GM10847 (cell line): ENCODE results near the gene ZNF710.

ENCODE experiments used
- POLR2A ChIP-seq: IDR thresholded peaks from 2 replicates; pipeline ENCODE4 v1.6.1; 2011; ENCODE audit not compliant: insufficient read length; ENCODE audit errors: extremely low read depth

The ZNF710 gene

DNA sequence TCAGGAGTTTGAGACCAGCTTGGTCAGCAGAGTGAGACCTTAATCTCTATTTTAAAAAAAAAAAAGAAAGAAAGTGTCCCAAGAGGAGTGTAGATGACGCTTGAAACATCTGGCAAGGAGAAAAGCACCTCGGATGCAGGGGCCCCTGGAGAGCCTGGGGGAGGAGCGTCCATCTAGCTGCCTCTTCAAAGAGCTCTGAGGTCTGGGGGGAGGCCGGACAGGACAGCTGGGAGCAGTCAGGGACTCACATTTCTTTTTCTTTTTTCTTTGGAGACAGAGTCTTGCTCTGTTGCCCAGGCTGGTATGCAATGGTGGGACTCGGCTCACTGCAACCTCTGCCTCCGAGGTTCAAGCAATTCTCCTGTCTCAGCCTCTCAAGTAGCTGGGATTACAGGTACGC lies 104.4 kb downstream of the ZNF710 start:
- no peak for TF ChIP-seq POLR2A

DNA sequence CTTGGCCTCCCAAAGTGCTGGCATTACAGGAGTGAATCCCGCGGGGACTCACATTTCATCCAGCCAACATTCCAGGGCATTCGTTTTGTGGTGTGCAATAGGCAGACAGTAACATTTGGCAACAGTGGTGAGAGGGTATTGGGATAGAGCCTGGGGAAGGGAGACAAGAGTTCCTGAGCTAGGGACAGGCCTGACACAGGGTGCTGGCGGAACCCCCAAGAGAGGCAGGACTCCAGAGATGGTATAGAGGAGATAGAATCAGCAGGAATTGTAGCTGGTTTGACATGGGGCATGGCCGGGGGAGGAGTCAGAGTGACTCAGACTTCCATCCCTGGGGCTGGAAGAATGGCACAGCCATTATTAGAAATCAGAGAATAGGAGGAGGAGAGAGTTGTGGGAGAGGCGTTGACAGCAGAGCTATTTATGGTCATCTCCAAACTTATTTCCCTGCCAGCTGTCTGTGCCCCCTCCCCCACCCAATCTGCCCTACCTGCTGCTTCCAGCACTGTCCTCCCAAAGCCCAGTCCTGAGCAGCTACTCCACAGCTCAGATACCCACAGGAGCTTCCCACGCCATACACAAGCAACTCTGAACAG lies 105.5 kb downstream of the ZNF710 start:
- no peak for TF ChIP-seq POLR2A

DNA sequence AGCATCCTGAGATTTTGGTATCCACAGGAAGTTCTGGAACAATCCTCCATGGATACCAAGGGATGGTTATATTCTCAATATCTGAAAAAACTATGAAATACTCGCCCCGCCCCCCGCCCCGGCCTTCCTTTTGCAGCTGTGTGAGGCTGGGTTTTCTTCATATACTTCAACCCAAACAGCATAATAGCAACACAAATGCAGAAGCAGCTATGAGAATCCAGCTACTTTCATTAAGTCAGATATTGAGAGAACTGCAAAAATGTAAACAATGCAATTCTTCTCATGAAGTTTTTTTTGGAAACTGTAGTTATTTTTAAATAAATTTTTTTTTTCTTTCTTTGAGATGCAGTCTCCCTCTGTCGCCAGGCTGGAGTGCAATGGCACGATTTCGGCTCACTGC lies 112.0 kb downstream of the ZNF710 start:
- no peak for TF ChIP-seq POLR2A

DNA sequence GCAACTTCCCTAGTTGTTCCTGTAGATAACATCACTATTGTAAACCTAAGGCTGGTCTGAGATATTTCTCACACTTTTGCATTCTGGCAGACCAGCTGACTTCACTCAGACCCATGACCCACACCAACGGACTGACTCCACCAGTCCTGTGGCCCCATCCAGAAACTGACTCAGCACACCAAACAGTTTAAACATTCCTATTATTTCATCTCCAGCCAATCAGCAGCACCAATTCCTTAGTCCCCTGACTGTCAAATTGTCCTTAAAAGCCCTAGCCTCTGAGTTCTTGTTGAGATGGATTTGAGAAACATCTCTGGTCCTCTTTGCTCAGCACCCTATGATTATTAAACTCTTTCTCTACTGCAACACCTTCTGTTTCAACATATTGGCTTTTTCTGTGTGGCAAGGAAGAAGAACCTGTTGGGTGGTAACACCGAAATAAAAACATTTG lies 113.4 kb downstream of the ZNF710 start:
- no peak for TF ChIP-seq POLR2A

DNA sequence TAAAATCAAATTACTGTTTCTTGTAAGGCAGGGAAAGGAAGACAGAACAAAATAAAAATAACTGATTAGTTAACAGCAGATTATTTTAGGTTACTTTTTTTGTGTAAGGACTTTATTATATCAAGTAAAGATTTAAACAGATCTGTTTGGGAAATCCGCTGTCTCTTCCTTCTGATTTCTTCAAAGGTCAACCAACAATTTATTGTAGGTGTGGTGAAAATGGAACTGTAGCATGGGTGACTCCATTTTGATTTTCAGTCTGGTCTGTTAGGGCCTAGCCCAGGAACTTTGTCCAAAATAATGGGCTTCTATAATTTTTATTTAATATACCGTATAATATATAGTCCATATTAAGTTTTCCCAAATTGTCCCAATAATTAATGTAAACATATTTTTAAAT lies 114.7 kb downstream of the ZNF710 start:
- no peak for TF ChIP-seq POLR2A

DNA sequence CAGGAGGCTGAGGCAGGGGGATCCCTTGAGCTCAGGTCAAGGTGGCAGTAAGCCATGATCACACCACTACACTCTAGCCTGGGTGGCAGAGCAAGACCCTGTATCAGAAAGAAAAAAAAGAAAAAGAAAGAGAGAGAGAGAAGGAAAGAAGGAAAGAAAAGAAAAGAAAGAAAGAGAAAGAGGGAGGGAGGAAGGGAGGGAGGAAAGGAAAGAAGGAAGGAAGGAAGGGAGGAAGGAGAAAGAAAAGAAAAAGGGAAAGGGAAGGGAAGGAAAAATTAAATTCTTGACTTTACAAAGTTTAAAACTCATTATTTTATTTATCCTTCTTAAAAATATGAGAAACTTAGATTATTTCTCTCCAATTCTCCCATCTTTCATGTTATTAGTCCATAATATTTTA lies 118.2 kb downstream of the ZNF710 start:
- TF ChIP-seq POLR2A: no peak

DNA sequence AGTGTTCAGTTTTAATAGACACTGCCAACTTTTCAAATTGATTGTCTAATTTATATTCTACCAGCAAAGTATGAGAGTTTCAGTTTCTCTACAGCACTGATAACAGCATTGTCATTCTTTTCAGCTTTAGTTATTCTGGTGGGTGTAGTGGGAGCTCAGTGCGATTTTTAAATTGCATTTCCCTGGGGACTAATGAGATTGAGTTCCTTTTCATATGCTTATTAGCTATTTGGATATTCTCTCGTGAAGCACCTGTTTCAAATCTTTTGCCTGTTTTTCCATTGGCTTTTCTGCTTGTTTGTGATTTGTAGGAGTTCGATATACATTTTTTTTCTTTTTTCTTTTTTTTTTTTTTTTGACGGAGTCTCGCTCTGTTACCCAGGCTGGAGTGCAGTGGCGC lies 120.0 kb downstream of the ZNF710 start:
- no peak for TF ChIP-seq POLR2A

DNA sequence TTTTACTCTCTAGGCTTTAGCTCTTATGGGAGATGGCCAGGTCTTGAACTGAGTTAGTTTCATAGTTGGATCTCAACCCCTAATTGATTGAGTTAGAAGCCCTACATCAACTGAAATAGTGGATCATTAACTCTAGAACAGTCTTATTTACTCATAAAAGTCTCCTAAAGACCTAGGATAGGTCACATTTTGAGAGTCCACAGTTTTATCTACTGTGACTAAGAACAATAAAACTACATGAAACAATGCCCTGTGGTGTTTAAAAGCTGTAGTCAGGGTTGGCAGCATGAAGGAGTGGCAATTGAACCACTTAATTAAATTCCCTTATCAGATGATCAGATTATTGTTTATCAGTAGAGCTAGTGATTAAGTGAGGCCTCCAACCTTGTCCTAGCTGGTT lies 123.4 kb downstream of the ZNF710 start:
- TF ChIP-seq POLR2A: no peak

DNA sequence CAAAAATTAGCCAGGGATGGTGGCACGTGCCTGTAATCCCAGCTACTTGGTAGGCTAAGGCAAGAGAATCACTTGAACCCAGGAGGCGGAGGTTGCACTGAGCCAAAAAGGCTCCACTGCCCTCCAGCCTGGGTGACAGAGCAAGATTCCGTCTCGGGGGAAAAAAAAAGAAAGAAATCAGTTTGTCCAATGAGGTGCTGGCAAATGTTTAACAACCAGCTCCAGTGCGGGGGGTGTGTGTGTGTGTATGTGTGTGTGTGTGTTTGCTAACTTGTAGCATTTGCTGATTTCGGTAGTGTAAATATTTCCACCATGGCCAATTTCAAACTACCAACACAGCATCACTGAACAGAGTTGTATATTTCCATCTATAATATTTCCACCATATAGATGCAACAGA lies 124.9 kb downstream of the ZNF710 start:
- no peak for TF ChIP-seq POLR2A

DNA sequence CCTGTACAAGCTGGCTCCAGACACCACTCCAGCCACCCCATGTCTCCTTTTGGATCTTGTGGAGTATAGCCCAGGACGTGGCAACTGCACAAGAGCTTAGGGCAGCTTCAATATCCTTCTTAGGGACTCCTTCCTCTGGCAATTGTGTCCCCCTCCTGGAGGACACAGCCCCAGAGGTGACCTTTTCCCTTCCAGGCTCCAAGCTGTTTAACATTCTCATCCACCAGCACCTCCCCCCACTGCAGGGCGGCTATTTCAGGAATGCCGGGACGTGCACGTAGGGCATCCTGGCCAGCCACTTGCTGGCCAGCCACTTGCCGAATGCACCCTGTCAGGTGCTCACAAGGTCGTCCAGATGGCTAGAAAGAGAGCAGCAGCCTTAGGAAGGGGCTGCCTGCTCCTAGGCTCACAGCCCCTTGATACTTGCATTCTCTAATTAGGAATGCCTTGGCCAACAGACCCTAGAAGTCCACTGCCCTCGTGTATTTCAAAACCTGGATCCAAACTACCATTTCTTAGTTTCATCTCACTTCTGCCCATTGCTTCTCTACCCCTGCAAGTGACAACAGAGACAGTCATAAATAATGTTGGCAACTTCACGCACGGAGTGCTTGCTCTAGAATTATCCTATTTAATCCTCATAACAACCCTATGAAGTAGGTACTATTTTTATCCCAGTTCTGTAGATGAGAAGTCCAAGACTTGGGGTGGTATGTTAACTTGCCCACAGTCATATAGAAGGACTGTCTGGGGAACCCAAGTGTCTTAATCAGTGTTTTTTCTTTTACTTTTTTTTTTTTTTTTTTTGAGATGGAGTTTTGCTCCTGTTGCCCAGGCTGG lies 125.7 kb downstream of the ZNF710 start:
- TF ChIP-seq POLR2A: no peak

DNA sequence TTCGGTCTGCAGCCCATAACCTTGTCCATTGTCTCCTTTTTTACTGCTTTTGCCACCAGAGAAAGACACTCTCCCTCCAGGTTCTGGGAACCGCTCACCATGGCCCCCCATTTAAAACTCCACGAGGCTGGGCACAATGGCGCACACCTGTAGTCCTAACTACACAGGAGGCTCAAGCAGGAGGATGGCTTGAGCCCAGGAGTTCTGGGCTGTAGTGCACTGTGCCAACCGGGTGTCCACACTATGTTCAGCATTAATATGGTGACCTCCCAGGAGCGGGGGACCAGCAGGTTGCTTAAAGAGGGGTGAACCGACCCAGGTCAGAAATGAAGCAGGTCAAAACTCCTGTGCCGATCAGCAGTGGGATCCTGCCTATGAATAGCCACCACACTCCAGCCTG lies 129.2 kb downstream of the ZNF710 start:
- no peak for TF ChIP-seq POLR2A
